GM12875 (cell line): Measurements from ENCODE around the gene PACRG.
A peak's percentile ranks its signal among the peaks of the same experiment; 100 is the strongest.

Experiments used
- H3K4me3 ChIP-seq: one replicate; pipeline ENCODE4 v1.5.1; 2011; ENCODE audit warnings: low read depth, low read length, control low read depth
- TF ChIP-seq, protein P1 (sequence below): IDR thresholded peaks from 2 replicates; pipeline ENCODE4 v1.5.1; 2011; ENCODE audit warnings: low read depth, mild to moderate bottlenecking, control low read depth, inconsistent platforms, low read length, moderate library complexity, borderline replicate concordance; ENCODE audit not compliant: insufficient read depth

PACRG gene

DNA sequence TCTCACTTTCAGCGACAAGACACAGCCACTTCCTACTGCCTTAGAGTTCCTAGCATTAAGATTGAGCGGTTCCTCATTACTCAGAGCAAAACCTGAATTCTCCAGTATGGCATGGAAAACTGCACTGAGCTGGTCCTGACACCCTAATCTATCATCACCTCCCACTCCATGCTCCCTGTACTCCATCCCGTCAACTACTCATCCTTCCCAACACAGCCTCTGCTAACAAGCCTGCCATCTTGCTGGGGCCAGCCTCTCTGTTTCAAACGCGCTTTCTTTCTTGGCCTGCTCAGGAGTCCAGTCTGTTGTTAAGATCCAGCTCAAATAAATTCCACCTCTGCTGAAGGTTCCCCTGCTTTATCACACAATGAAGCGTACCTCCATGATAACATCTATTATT is 12.2 kb upstream of the PACRG start:
- TF ChIP-seq, protein P1, sequence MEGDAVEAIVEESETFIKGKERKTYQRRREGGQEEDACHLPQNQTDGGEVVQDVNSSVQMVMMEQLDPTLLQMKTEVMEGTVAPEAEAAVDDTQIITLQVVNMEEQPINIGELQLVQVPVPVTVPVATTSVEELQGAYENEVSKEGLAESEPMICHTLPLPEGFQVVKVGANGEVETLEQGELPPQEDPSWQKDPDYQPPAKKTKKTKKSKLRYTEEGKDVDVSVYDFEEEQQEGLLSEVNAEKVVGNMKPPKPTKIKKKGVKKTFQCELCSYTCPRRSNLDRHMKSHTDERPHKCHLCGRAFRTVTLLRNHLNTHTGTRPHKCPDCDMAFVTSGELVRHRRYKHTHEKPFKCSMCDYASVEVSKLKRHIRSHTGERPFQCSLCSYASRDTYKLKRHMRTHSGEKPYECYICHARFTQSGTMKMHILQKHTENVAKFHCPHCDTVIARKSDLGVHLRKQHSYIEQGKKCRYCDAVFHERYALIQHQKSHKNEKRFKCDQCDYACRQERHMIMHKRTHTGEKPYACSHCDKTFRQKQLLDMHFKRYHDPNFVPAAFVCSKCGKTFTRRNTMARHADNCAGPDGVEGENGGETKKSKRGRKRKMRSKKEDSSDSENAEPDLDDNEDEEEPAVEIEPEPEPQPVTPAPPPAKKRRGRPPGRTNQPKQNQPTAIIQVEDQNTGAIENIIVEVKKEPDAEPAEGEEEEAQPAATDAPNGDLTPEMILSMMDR: no peak
- H3K4me3 ChIP-seq: no peak overlapping the region

DNA sequence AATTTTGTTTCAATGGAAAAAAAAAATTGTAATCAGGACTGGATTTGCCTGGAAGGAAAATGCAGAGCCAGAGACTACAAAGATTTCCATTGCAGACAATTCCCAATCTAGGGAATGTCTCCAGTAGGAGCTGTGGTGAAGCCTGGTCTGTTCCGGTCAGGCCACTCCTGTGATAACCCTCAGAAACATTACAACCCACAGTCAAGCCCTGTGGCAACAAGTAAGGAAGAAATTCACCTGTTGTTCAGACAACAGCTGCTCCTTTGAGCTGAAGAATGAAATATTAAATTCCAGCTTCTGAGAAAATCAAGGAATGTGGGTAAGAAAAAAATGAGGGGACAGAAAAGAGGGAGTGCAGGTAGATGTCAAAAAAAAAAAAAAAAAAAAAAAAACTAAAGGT is 8.2 kb upstream of the PACRG start:
- no peak overlapping the region for H3K4me3 ChIP-seq
- TF ChIP-seq, protein P1: no peak

DNA sequence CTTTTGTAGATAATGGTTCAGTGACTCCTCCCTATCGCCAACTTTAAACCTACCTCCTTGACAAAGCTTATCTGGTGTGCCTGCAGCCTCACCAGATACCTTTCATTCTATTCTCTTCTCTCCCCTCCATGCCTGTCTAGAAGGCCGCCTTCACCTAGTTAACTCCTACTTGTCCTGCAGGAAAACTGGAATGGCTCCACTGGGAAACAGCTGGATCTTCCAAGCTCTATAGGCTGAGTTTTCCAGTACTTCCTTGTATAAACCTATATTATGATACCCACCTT is 6.4 kb upstream of the PACRG start:
- TF ChIP-seq, protein P1: no peak

DNA sequence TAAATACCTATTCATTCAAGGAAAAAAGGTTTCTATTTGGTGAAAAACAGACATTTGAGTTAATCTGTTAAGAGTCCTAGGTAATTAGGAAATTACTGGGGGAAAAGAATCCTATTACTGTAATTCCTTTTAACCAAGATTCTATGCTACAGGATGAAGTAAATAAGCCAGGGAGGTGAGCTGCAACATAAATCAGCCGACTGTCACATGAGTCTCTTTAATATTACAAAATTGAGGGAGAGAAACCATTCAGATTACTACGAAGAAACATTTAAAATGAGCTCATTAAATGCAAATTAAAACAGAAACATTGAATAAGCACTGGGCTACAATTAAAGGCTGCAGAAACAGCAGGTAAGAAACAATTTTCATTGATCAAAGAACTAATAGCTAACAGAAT is 5.5 kb upstream of the PACRG start:
- no peak overlapping the region for H3K4me3 ChIP-seq
- TF ChIP-seq, protein P1: no peak

More for the DNA sequence above, 6.4 kb upstream of the PACRG start:
- no peak overlapping the region for H3K4me3 ChIP-seq

DNA sequence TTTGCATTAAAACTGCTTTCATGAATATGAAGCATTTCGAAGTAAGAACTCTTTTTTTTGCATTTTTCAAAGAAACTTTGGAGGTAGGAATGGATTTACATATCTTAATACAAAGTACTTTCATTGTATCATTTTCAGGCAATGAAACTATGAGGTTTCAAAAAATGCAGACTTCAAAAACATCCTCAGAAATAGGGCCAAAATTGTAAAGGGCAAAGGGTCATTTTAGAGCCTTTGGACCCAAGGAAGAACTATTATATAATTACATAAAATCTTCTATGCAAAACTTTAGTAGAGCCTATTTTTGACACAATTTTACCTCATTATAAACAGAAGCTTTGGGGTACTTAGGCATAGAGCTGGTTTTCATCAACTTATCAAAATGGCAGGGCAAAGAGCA is 5.1 kb upstream of the PACRG start:
- no peak overlapping the region for H3K4me3 ChIP-seq
- TF ChIP-seq, protein P1: no peak

DNA sequence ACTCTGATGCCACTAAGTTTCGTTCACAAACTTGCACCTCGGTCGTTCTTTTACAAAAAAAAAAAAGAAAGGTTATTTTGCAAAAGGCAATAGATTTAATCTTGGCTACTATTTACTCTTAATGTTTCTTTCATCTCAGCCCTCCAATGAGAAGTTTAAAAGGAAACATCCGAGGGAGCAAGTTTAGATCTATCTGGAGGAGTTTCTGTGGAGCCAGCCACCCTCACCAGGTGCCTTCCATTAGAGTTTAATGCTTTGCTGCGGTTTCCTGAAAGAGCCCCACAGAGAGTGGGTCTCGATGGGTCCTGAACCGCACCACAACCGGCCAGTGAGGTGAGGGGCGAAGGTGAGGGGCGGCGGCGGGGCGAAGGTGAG is 840 bp upstream of the PACRG start:
- H3K4me3 ChIP-seq: peak overlapping the region; percentile 54
- TF ChIP-seq, protein P1: no peak

DNA sequence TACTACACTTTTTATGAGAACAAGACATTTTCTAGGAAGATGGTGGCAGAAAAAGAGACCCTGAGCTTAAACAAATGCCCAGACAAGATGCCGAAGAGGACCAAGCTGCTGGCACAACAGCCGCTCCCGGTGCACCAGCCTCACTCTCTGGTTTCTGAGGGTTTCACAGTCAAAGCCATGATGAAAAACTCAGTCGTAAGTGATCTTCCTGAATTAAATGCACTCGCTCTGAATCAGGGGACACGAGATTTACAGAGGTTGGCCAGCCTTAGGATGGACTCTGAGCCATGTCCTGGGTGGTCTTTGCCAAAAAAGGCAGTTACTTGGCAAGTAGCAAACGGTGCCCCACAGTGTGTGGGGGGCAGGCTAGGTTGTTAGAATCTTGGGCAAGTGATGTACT is 423 bp downstream of the PACRG start:
- TF ChIP-seq, protein P1: no peak
- no peak overlapping the region for H3K4me3 ChIP-seq
